Panc1 (cell line): Measurements from ENCODE around the gene SEC24A. TPM values are rescaled to one million over a fixed set of nuclear protein-coding genes. Genes with fewer than 3 reads are reported as not detected.

Experiments used
- ATAC-seq: fragments of 200-7000 bp; cut with Tn5 transposase; 2 replicates; pipeline ENCODE4 v1.9.1; 2020; ENCODE audit warnings: mild to moderate bottlenecking, moderate library complexity
- BruUV-seq: library from RNA; stranded (reverse); fragments of 400-500 nt; replicated peaks from 2 replicates; lab custom pipeline; 2021; lab: Mats Ljungman, UMichigan
- CTCF ChIA-PET: fragments of 300-600 bp; sonication (Branson Sonifier 250); formaldehyde crosslinking; loops from one replicate; lab custom pipeline; 2022; ENCODE audit warnings: antibody characterized with exemption; lab: Charles Lee
- POLR2A ChIA-PET: fragments of 300-600 bp; sonication (Branson Sonifier 250); formaldehyde crosslinking; loops from one replicate; lab custom pipeline; 2022; ENCODE audit warnings: antibody characterized with exemption; lab: Charles Lee
- DNase-seq: peaks from one replicate; pipeline ENCODE4 v3.0.0-alpha.2; 2010; ENCODE audit warnings: low read depth, low spot score
- H3K27ac ChIP-seq: 2 replicates; pipeline ENCODE4 v1.5.1; 2011; ENCODE audit warnings: mild to moderate bottlenecking, low read length, inconsistent platforms
- H3K27me3 ChIP-seq: fragments of 200-500 bp; sonication (Bioruptor generic); 2 replicates; pipeline ENCODE4 v1.6.0; 2014; ENCODE audit warnings: low read length, inconsistent platforms; ENCODE audit not compliant: control insufficient read depth, insufficient read depth
- H3K36me3 ChIP-seq: fragments of 200-500 bp; sonication (Bioruptor generic); 2 replicates; pipeline ENCODE4 v1.5.1; 2014; ENCODE audit warnings: inconsistent platforms, mild to moderate bottlenecking, low read length, moderate library complexity; ENCODE audit not compliant: control insufficient read depth, insufficient read depth
- H3K4me1 ChIP-seq: 2 replicates; pipeline ENCODE4 v1.5.1; 2011; ENCODE audit warnings: inconsistent platforms, mild to moderate bottlenecking, low read length, moderate library complexity; ENCODE audit not compliant: control insufficient read depth, insufficient read depth
- H3K4me3 ChIP-seq, 2 experiments: 2 replicates each; pipeline ENCODE4 v1.5.1; 2011 to 2012; ENCODE audit warnings: low read depth in 2 of 2, low read length in 2 of 2, mild to moderate bottlenecking in 2 of 2, inconsistent platforms in 1 of 2, moderate library complexity in 1 of 2
- H3K9me3 ChIP-seq: fragments of 200-500 bp; sonication (Bioruptor generic); 2 replicates; pipeline ENCODE4 v1.5.1; 2014; ENCODE audit warnings: low read depth, mild to moderate bottlenecking, inconsistent platforms, low read length, moderate library complexity; ENCODE audit not compliant: control insufficient read depth, insufficient read depth
- CTCF ChIP-seq: fragments of 450-650 bp; IDR thresholded peaks from 2 replicates; pipeline ENCODE4 v1.5.1; 2017; ENCODE audit warnings: mild to moderate bottlenecking
- POLR2AphosphoS5 ChIP-seq: IDR thresholded peaks from 2 replicates; pipeline ENCODE4 v1.6.1; 2012; ENCODE audit warnings: mild to moderate bottlenecking, low read depth, low read length, moderate library complexity
- REST ChIP-seq, 2 experiments: IDR thresholded peaks; 2 replicates each; pipeline ENCODE4 v1.6.1; 2011 to 2012; ENCODE audit warnings: low read depth in 2 of 2, control low read depth in 1 of 2, low read length in 1 of 2, mild to moderate bottlenecking in 1 of 2, moderate library complexity in 1 of 2; ENCODE audit not compliant: insufficient read depth in 1 of 2
- SIN3A ChIP-seq: IDR thresholded peaks from 2 replicates; pipeline ENCODE4 v1.6.1; 2012; ENCODE audit warnings: low read depth, mild to moderate bottlenecking, low read length, moderate library complexity, borderline replicate concordance; ENCODE audit not compliant: insufficient read depth
- TCF7L2 ChIP-seq: IDR thresholded peaks from 2 replicates; pipeline ENCODE4 v1.6.1; 2011; ENCODE audit warnings: mild to moderate bottlenecking, low read depth, low read length, inconsistent platforms
- in situ Hi-C: cut with HindIII; loops from 2 replicates; pipeline ENCODE4 v1.10.0; 2016; ENCODE audit warnings: low sequenced_read_pairs, low pct_unique_long_range_greater_than_20kb
- intact Hi-C: fragments of 100-400 bp; cut with micrococcal nuclease; formaldehyde crosslinking; loops from one replicate; pipeline ENCODE4 v1.10.0; 2022; ENCODE audit not compliant: unreplicated experiment
- total RNA-seq: library from RNA; stranded (reverse); gene quantifications from one replicate; pipeline ENCODE4 v1.2.1, GENCODE V29; 2021; ENCODE audit not compliant: unreplicated experiment

SEC24A gene
- total RNA-seq, 1 experiment from 2014 or later = 22.7 TPM

GRCh38 chr5:134606726-134607125, 41.9 kb upstream of the SEC24A start:
- H3K4me1 ChIP-seq = no peaks in the 10 kb centered on the region
- H3K27me3 ChIP-seq = no peaks in the 10 kb centered on the region
- peaks cover 23% of the 10 kb centered on the region for H3K36me3 ChIP-seq
- H3K4me3 ChIP-seq = no peak overlapping the region
- TF ChIP-seq POLR2AphosphoS5 (no peak), TCF7L2 (no peak), CTCF (no peak), SIN3A (no peak), REST (IDR thresholded peaks at IDR 0.05; ENCODE audit: insufficient read depth in 1 of 2, low read depth in 2 of 2, low read length in 1 of 2) (no peak)
- DNase-seq (no peak), ATAC-seq (no peak)
- H3K27ac ChIP-seq = no peak overlapping the region
- CTCF ChIA-PET = no interaction called here
- POLR2A ChIA-PET = interaction anchor here (0.6 kb wide), 1 partner anchor 440 kb away, joined by 5 read pairs; no protein-coding TSS in a partner anchor
- in situ Hi-C loops (no loop called here), intact Hi-C loops (no loop called here)
- BruUV-seq = no TSS peak
- H3K9me3 ChIP-seq = no peaks in the 10 kb centered on the region

GRCh38 chr5:134608555-134608954, 40.0 kb upstream of the SEC24A start:
- TF ChIP-seq TCF7L2 (no peak), SIN3A (no peak), REST (IDR thresholded peaks at IDR 0.05; ENCODE audit: insufficient read depth in 1 of 2, low read depth in 2 of 2, low read length in 1 of 2) (no peak), POLR2AphosphoS5 (no peak), CTCF (no peak)
- intact Hi-C loops = no loop called here
- no peaks in the 10 kb centered on the region for H3K4me1 ChIP-seq
- no peaks in the 10 kb centered on the region for H3K27me3 ChIP-seq
- DNase-seq = no peak
- ChIA-PET POLR2A (no interaction called here), CTCF (interaction anchor here (1.0 kb wide), 1 partner anchor 21 kb away, joined by 12 read pairs; no protein-coding TSS in a partner anchor)
- no TSS peak for BruUV-seq
- in situ Hi-C loops = no loop called here
- H3K36me3 ChIP-seq = peaks cover 23% of the 10 kb centered on the region
- no peak overlapping the region for H3K4me3 ChIP-seq
- no peak overlapping the region for H3K27ac ChIP-seq
- no peak for ATAC-seq
- H3K9me3 ChIP-seq = no peaks in the 10 kb centered on the region
